Measurements from ENCODE around the gene ARHGAP12.

DNA sequence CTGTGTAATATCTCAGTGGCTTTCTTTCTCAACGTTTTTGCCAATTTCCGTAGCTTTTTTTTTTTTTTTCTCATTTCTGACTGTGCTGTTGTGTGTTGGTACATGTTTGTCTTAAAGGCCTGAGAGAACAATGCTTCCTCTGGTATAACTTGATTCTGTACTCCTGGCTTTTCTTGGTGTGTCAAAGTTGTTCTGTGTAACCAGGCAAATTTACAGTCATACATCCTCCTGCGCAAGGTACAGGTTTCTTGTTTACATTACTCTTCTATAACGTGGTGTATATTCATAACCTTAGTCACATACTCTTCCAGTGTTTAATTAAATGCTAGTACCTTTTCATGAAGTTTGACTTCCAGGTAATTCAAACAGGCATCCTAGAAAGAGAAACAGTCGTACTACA, 8.3 kb upstream of the ARHGAP12 start:
- TF ChIP-seq EZH2phosphoT487 (IDR thresholded peaks at IDR 0.05; ENCODE audit: borderline replicate concordance, low read depth, low read length): no peak
- TF ChIP-seq, protein P1, sequence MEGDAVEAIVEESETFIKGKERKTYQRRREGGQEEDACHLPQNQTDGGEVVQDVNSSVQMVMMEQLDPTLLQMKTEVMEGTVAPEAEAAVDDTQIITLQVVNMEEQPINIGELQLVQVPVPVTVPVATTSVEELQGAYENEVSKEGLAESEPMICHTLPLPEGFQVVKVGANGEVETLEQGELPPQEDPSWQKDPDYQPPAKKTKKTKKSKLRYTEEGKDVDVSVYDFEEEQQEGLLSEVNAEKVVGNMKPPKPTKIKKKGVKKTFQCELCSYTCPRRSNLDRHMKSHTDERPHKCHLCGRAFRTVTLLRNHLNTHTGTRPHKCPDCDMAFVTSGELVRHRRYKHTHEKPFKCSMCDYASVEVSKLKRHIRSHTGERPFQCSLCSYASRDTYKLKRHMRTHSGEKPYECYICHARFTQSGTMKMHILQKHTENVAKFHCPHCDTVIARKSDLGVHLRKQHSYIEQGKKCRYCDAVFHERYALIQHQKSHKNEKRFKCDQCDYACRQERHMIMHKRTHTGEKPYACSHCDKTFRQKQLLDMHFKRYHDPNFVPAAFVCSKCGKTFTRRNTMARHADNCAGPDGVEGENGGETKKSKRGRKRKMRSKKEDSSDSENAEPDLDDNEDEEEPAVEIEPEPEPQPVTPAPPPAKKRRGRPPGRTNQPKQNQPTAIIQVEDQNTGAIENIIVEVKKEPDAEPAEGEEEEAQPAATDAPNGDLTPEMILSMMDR (conservative IDR thresholded peaks at IDR 0.05; ENCODE audit: low read length): no peak

Measured in OCI-LY7 (cell line).